GM12878 (cell line): Measurements from ENCODE around the gene WDFY1. TPM values are rescaled to one million over a fixed set of nuclear protein-coding genes. Genes with fewer than 3 reads are reported as not detected.

Source experiments
- CREB1 ChIP-seq: IDR thresholded peaks from 2 replicates; pipeline ENCODE4 v1.6.1; 2012; ENCODE audit warnings: low read depth, mild to moderate bottlenecking, inconsistent platforms
- CTCF ChIP-seq, 3 experiments: IDR thresholded peaks in 2 of 3; conservative IDR thresholded peaks in 1 of 3; 2 replicates each; pipeline ENCODE4 v1.5.1; 2011; ENCODE audit warnings: low read depth in 3 of 3, low read length in 3 of 3, mild to moderate bottlenecking in 3 of 3, control low read depth in 2 of 3, moderate library complexity in 2 of 3, inconsistent platforms in 1 of 3, mixed read lengths in 1 of 3; ENCODE audit not compliant: control insufficient read depth in 2 of 3, insufficient read depth in 1 of 3; ENCODE audit errors: extremely low read depth in 1 of 3
- EED ChIP-seq: sonication (generic); IDR thresholded peaks from 2 replicates; pipeline ENCODE4 v1.6.1; 2016; ENCODE audit warnings: antibody characterized with exemption, low read depth
- EP300 ChIP-seq, 2 experiments: fragments of 150-350 bp in 1 of 2; IDR thresholded peaks; 2 replicates each; pipeline ENCODE4 v1.6.1; 2011 to 2012; ENCODE audit warnings: low read depth in 2 of 2, low read length in 2 of 2, borderline replicate concordance in 1 of 2, improper control_type of control experiment in 1 of 2, inconsistent platforms in 1 of 2; ENCODE audit not compliant: control insufficient read depth in 1 of 2
- ESRRA ChIP-seq: IDR thresholded peaks from 2 replicates; pipeline ENCODE4 v1.6.1; 2012; ENCODE audit warnings: mild to moderate bottlenecking, low read length, improper control_type of control experiment
- EZH2 ChIP-seq: IDR thresholded peaks from 2 replicates; pipeline ENCODE4 v1.6.1; 2012; ENCODE audit warnings: low read depth, mild to moderate bottlenecking, control low read depth, inconsistent platforms, low read length, borderline replicate concordance; ENCODE audit not compliant: control insufficient read depth
- HDGF ChIP-seq: fragments of 450-650 bp; IDR thresholded peaks from 2 replicates; pipeline ENCODE4 v1.6.1; 2016; ENCODE audit warnings: antibody characterized with exemption
- IRF5 ChIP-seq: fragments of 450-650 bp; IDR thresholded peaks from 2 replicates; pipeline ENCODE4 v1.6.1; 2017; ENCODE audit warnings: borderline replicate concordance
- MTA2 ChIP-seq: fragments of 450-650 bp; IDR thresholded peaks from 2 replicates; pipeline ENCODE4 v1.6.1; 2016; ENCODE audit warnings: low read depth, mild to moderate bottlenecking, moderate library complexity
- MTA3 ChIP-seq: IDR thresholded peaks from 2 replicates; pipeline ENCODE4 v1.6.1; 2012; ENCODE audit warnings: low read length, inconsistent platforms, borderline replicate concordance
- PAX8 ChIP-seq: fragments of 450-650 bp; IDR thresholded peaks from 2 replicates; pipeline ENCODE4 v1.6.1; 2017; ENCODE audit warnings: mild to moderate bottlenecking, moderate library complexity
- POLR2AphosphoS5 ChIP-seq: IDR thresholded peaks from 2 replicates; pipeline ENCODE4 v1.6.1; 2011; ENCODE audit warnings: mild to moderate bottlenecking, low read length, inconsistent platforms
- RCOR1 ChIP-seq: conservative IDR thresholded peaks from 2 replicates; pipeline ENCODE4 v1.6.1; 2012; ENCODE audit warnings: low read depth, low read length, improper control_type of control experiment
- SMARCA5 ChIP-seq: fragments of 450-650 bp; IDR thresholded peaks from 2 replicates; pipeline ENCODE4 v1.6.1; 2017; ENCODE audit warnings: mild to moderate bottlenecking
- SPI1 ChIP-seq: IDR thresholded peaks from 2 replicates; pipeline ENCODE4 v1.6.1; 2011; ENCODE audit warnings: low read depth, mild to moderate bottlenecking, low read length, moderate library complexity, borderline replicate concordance; ENCODE audit not compliant: insufficient read depth
- TARDBP ChIP-seq: IDR thresholded peaks from 2 replicates; pipeline ENCODE4 v1.6.1; 2016; ENCODE audit warnings: borderline replicate concordance
- ZBED1 ChIP-seq: IDR thresholded peaks from 2 replicates; pipeline ENCODE4 v1.6.1; 2016; ENCODE audit warnings: borderline replicate concordance
- ZNF274 ChIP-seq: IDR thresholded peaks from one replicate; pipeline ENCODE4 v1.8.0; 2011; ENCODE audit not compliant: insufficient read length, insufficient read depth
- polyA plus RNA-seq, 11 experiments: library from polyadenylated mRNA; depleted of rRNA in 4 of 11; unstranded in 6 of 11; stranded (reverse) in 5 of 11; fragments of >200 nt; fragmentation: Nextera tagmentation in 4 of 11; fragmentation: Illumina TruSeq in 1 of 11; extraction: Ambion mirVana in 4 of 11; extraction: Trizol in 1 of 11; gene quantifications; 1 replicate in 1 of 11; 2 replicates in 10 of 11; pipeline versions ENCODE4 v1.2.1 to v1.2.3, GENCODE V29; 2011 to 2016; ENCODE audit warnings: inconsistent platforms in 2 of 11, missing spikeins in 2 of 11, low read depth in 1 of 11
- total RNA-seq, 4 experiments: library from RNA; depleted of rRNA in 3 of 4; stranded (reverse); fragments of >200 nt in 3 of 4; fragmentation: Illumina TruSeq in 1 of 4; extraction: Trizol in 1 of 4; gene quantifications; 2 replicates each; pipeline versions ENCODE4 v1.2.1 to v1.2.3, GENCODE V29; 2013 to 2021
- TF ChIP-seq, protein P1 (sequence below): IDR thresholded peaks from 2 replicates; pipeline ENCODE4 v1.6.1; 2011; ENCODE audit warnings: borderline replicate concordance, low read depth, mild to moderate bottlenecking, moderate library complexity, low read length; ENCODE audit not compliant: insufficient read depth, poor library complexity, severe bottlenecking
- TF ChIP-seq, protein P2 (sequence below): fragments of 450-650 bp; IDR thresholded peaks from 2 replicates; pipeline ENCODE4 v1.6.1; 2016; ENCODE audit warnings: mild to moderate bottlenecking
- TF ChIP-seq, protein P3 (sequence below): fragments of 450-650 bp; formaldehyde crosslinking; IDR thresholded peaks from 2 replicates; pipeline ENCODE4 v1.4.0; 2022; ENCODE audit warnings: mild to moderate bottlenecking, moderate library complexity

Gene WDFY1
- total and polyA plus RNA-seq, 10 of the 15 experiments (the other 5 are each of a cell fraction or from before 2014, with no cell fraction given), result 2.9 to 28.1 (median 13.1) TPM

DNA sequence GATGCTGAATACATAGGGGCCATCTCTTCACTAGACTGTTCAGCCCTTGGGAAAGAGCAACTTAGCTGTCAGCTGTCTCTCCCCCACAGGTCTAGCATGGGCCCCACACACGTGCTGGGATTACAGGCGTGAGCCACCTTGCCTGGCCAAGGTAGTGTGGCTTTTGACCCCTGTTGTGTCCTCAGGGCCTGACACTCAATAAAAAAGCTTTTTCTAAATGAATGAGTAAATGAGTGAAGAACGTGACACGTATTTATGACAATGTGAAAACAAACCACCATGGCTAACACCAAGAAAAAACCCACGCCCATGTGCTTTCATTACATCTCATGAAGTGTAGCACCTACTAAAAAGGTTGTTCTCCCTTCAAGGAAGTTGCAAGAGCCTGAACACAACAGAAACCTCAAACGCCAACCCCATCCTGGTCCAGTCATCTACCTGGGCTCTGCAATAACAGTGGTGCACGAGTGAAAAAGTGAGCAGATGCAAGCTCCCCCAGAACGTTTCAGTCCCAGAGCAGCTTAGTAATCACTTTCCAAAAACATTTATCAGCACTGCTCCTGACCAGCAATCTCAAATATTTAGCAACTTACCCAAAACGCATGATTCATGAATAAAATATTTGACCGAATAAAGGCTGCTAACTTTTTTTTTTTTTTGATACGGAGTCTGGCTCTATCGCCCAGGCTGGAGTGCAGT lies 3.4 kb downstream of the WDFY1 start (continued):
- TF ChIP-seq MTA3 (no peak), ESRRA (no peak), TARDBP (no peak), RCOR1 (no peak), CTCF (IDR thresholded peaks at IDR 0.05 in 2 of 3, conservative IDR thresholded peaks at IDR 0.05 in 1 of 3; ENCODE audit: control insufficient read depth in 2 of 3, extremely low read depth in 1 of 3, insufficient read depth in 1 of 3, low read depth in 3 of 3, low read length in 3 of 3) (no peak), PAX8 (no peak), HDGF (no peak), IRF5 (no peak), ZNF274 (no peak), POLR2AphosphoS5 (no peak; the same call in 1 of the 2 replicates), MTA2 (peak; percentile 94), ZBED1 (peak; percentile 34; the same call in 1 of the 2 replicates), EP300 (IDR thresholded peaks at IDR 0.05; ENCODE audit: borderline replicate concordance in 1 of 2, control insufficient read depth in 1 of 2, low read depth in 2 of 2, low read length in 2 of 2) (peak; percentile 67 to 86; a peak in 3 of 4 replicates), CREB1 (peak; percentile 67), SPI1 (no peak), EED (no peak), SMARCA5 (no peak), EZH2 (no peak)
- TF ChIP-seq, protein P1, sequence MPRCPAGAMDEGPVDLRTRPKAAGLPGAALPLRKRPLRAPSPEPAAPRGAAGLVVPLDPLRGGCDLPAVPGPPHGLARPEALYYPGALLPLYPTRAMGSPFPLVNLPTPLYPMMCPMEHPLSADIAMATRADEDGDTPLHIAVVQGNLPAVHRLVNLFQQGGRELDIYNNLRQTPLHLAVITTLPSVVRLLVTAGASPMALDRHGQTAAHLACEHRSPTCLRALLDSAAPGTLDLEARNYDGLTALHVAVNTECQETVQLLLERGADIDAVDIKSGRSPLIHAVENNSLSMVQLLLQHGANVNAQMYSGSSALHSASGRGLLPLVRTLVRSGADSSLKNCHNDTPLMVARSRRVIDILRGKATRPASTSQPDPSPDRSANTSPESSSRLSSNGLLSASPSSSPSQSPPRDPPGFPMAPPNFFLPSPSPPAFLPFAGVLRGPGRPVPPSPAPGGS, result no peak
- TF ChIP-seq, protein P2, sequence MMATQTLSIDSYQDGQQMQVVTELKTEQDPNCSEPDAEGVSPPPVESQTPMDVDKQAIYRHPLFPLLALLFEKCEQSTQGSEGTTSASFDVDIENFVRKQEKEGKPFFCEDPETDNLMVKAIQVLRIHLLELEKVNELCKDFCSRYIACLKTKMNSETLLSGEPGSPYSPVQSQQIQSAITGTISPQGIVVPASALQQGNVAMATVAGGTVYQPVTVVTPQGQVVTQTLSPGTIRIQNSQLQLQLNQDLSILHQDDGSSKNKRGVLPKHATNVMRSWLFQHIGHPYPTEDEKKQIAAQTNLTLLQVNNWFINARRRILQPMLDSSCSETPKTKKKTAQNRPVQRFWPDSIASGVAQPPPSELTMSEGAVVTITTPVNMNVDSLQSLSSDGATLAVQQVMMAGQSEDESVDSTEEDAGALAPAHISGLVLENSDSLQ, result peak; percentile 82
- TF ChIP-seq, protein P3, sequence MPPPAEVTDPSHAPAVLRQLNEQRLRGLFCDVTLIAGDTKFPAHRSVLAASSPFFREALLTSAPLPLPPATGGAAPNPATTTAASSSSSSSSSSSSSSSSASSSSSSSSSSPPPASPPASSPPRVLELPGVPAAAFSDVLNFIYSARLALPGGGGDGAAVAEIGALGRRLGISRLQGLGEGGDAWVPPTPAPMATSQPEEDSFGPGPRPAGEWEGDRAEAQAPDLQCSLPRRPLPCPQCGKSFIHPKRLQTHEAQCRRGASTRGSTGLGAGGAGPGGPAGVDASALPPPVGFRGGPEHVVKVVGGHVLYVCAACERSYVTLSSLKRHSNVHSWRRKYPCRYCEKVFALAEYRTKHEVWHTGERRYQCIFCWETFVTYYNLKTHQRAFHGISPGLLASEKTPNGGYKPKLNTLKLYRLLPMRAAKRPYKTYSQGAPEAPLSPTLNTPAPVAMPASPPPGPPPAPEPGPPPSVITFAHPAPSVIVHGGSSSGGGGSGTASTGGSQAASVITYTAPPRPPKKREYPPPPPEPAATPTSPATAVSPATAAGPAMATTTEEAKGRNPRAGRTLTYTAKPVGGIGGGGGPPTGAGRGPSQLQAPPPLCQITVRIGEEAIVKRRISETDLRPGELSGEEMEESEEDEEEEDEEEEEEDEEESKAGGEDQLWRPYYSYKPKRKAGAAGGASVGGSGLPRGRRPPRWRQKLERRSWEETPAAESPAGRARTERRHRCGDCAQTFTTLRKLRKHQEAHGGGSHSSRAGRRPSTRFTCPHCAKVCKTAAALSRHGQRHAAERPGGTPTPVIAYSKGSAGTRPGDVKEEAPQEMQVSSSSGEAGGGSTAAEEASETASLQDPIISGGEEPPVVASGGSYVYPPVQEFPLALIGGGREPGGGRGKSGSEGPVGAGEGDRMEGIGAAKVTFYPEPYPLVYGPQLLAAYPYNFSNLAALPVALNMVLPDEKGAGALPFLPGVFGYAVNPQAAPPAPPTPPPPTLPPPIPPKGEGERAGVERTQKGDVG (CRISPR knock-in tag), result no peak
